Esophagus squamous epithelium (tissue), 4 donors: Measurements from ENCODE around the gene SUPT3H.

ENCODE experiments used
- CTCF ChIP-seq, 6 experiments: fragments of 450-650 bp in 4 of 6; fragments of 200-600 bp in 2 of 6; sonication (generic) in 2 of 6; IDR thresholded peaks; one replicate each; pipeline ENCODE4 v1.5.1; 2016 to 2019; ENCODE audit warnings: antibody characterized with exemption in 6 of 6, mild to moderate bottlenecking in 4 of 6, moderate library complexity in 4 of 6
- POLR2A ChIP-seq, 4 donors: fragments of 450-650 bp; IDR thresholded peaks; one replicate each; pipeline ENCODE4 v1.6.1; 2017; ENCODE audit warnings: antibody characterized with exemption in 4 of 4, mild to moderate bottlenecking in 4 of 4, moderate library complexity in 3 of 4

- no peak for TF ChIP-seq POLR2A (IDR thresholded peaks at IDR 0.05)
- TF ChIP-seq CTCF (IDR thresholded peaks at IDR 0.05) = no peak
Measured at GRCh38 chr6:44956396-44956795, 421.3 kb downstream of the SUPT3H start.
